ENCODE data around the gene C19orf81. TPM values are rescaled to one million over a fixed set of nuclear protein-coding genes. Genes with fewer than 3 reads are reported as not detected.

C19orf81 gene
- total and polyA plus RNA-seq, 2 of the 13 experiments (the other 11 are each of a cell fraction or from before 2014, with no cell fraction given), result not detected

- TF ChIP-seq SMARCC2 (IDR thresholded peaks at IDR 0.05), result no peak
- TF ChIP-seq, protein P1, sequence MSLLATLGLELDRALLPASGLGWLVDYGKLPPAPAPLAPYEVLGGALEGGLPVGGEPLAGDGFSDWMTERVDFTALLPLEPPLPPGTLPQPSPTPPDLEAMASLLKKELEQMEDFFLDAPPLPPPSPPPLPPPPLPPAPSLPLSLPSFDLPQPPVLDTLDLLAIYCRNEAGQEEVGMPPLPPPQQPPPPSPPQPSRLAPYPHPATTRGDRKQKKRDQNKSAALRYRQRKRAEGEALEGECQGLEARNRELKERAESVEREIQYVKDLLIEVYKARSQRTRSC (CRISPR knock-in tag; IDR thresholded peaks at IDR 0.05; ENCODE audit: low read depth), result no peak
- no peak for TF ChIP-seq ZNF362 (CRISPR knock-in tag; IDR thresholded peaks at IDR 0.05; ENCODE audit: borderline replicate concordance)
- TF ChIP-seq AGO2 (optimal IDR thresholded peaks at IDR 0.05; ENCODE audit: low read depth, low read length), result no peak
- TF ChIP-seq JUND (CRISPR knock-in tag; IDR thresholded peaks at IDR 0.05), result no peak
- no peak for TF ChIP-seq E2F5 (CRISPR knock-in tag; conservative IDR thresholded peaks at IDR 0.05)
- no peak for TF ChIP-seq ETS1 (CRISPR knock-in tag; IDR thresholded peaks at IDR 0.05)
- TF ChIP-seq STAT5B (CRISPR knock-in tag; IDR thresholded peaks at IDR 0.05), result no peak
- TF ChIP-seq, protein P2, sequence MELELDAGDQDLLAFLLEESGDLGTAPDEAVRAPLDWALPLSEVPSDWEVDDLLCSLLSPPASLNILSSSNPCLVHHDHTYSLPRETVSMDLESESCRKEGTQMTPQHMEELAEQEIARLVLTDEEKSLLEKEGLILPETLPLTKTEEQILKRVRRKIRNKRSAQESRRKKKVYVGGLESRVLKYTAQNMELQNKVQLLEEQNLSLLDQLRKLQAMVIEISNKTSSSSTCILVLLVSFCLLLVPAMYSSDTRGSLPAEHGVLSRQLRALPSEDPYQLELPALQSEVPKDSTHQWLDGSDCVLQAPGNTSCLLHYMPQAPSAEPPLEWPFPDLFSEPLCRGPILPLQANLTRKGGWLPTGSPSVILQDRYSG (CRISPR knock-in tag; IDR thresholded peaks at IDR 0.05), result no peak
- no peak for TF ChIP-seq ZFP41 (CRISPR knock-in tag; IDR thresholded peaks at IDR 0.05; ENCODE audit: borderline replicate concordance)
These were observed 20.8 kb downstream of the C19orf81 start (continued) for GRCh38 chr19:50670102-50670380.

Measured in HepG2 (cell line).